ENCODE results near the gene CDK11A. TPM values are rescaled to one million over a fixed set of nuclear protein-coding genes. Genes with fewer than 3 reads are reported as not detected.

Gene CDK11A
- total RNA-seq, 1 donor from 2014 or later = 51.7 TPM

DNA sequence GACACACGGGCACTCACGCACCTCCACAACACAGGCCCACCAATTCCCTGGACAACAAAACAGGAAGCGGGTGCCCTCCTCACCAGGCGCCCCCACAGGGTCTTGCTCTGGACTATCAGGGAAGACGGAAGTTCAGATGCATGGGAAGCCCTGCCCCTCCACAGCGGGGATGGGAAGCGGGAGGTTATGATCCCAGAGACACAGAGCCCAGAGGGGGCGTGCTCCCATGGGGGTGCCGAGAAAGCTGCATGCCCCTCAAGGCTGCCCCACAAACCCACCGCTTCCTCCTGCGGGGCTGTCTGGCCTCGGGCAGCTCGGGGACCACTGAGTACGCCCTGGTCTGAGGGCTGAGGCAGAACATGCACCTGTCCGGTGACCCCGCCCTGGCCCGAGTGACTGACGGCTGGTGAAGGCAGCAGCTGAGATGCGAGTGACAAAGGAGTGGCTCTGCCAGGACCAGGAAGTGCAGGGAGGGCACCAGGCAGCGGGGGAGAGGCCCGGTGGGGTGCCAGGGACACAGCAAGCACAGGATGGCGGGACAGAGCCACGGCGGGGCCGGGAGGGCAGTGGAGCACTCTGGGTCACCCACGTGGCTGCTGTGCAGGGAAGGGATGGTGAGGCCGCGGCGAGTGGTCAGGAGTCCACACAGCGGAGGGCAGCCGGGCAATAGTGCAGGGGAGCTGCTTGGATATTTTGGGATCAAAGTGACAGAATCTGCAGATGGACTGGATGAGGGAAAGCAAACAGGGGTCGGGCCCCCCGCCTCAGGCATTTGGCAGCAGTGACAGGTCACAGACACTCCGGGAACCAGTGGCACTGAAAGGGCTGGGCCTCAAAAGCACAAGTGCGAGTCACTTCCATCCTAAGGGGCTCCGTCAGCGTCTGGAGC is 35.5 kb upstream of the CDK11A start:
- Histone ChIP-seq H3K36me3 (peaks cover 79% of the 10 kb centered on the region), H3K4me3 (no peak overlapping the region), H3K4me1 (peaks cover 30% of the 10 kb centered on the region), H3K27ac (peak overlapping the region; percentile 76), H3K9me3 (no peaks in the 10 kb centered on the region), H3K27me3 (no peaks in the 10 kb centered on the region)
- no peak for ATAC-seq
- intact Hi-C loops (cut with DNase I) = loop anchor here (10.0 kb wide), 1 partner anchor 135 kb away; the partner anchor contains the start of gene GNB1
- DNase-seq = peak; percentile 66
- TF ChIP-seq, protein P1, sequence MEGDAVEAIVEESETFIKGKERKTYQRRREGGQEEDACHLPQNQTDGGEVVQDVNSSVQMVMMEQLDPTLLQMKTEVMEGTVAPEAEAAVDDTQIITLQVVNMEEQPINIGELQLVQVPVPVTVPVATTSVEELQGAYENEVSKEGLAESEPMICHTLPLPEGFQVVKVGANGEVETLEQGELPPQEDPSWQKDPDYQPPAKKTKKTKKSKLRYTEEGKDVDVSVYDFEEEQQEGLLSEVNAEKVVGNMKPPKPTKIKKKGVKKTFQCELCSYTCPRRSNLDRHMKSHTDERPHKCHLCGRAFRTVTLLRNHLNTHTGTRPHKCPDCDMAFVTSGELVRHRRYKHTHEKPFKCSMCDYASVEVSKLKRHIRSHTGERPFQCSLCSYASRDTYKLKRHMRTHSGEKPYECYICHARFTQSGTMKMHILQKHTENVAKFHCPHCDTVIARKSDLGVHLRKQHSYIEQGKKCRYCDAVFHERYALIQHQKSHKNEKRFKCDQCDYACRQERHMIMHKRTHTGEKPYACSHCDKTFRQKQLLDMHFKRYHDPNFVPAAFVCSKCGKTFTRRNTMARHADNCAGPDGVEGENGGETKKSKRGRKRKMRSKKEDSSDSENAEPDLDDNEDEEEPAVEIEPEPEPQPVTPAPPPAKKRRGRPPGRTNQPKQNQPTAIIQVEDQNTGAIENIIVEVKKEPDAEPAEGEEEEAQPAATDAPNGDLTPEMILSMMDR (IDR thresholded peaks at IDR 0.05) = no peak

DNA sequence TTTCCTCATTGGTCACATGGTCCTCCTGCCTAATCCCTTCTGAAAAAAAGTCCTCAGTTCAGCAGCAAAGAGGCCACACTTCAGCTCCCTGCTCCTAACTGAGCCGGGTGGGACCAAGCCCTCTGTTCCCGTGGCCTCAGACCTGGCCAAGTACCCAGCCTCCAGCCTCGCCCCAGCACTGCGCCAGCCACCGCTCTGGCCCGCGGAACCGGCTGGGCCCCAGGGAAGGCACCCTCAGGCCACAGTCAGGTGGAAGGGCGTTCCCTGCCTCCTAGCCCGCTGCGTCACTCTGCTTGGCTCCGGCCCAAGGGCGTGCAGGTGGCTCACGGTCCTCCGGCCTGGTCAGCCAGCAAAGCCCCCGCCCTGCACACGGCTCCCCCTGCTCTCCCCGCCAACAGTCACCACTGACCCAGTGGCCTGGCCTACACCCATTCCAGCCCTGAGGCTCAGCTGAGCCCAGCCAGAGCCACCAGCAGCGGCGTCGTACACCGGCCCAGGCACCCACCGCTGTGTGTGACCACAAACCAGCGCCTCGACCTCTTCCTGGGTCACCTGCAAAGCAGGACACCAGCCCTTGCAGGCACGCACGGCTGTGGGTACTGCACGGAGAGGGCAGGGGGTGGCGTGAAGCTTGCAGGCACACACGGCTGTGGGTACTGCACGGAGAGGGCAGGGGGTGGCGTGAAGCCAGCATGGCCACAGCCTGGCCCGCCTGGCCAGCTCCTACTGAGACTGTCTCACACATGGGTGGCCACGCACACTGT is 34.7 kb upstream of the CDK11A start:
- peak; percentile 96 for DNase-seq
- peaks cover 22% of the 10 kb centered on the region for H3K4me1 ChIP-seq
- H3K27ac ChIP-seq = peak overlapping the region; percentile 76
- no peak overlapping the region for H3K4me3 ChIP-seq
- intact Hi-C loops (cut with DNase I) = loop anchor here (10.0 kb wide), 1 partner anchor 136 kb away; the partner anchor contains the start of gene GNB1
- TF ChIP-seq, protein P1 (IDR thresholded peaks at IDR 0.05) = no peak
- H3K36me3 ChIP-seq = peaks cover 79% of the 10 kb centered on the region
- peak; percentile 93 for ATAC-seq
- H3K27me3 ChIP-seq = no peaks in the 10 kb centered on the region
- no peaks in the 10 kb centered on the region for H3K9me3 ChIP-seq

- peak; percentile 68 for DNase-seq
- Histone ChIP-seq H3K36me3 (peaks cover 79% of the 10 kb centered on the region), H3K4me3 (no peak overlapping the region), H3K27me3 (no peaks in the 10 kb centered on the region), H3K9me3 (no peaks in the 10 kb centered on the region), H3K27ac (peak overlapping the region; percentile 76), H3K4me1 (peaks cover 19% of the 10 kb centered on the region)
- ATAC-seq = peak; percentile 1
- intact Hi-C loops (cut with DNase I) = loop anchor here (10.0 kb wide), 1 partner anchor 137 kb away; the partner anchor contains the start of gene GNB1
- TF ChIP-seq, protein P1 (IDR thresholded peaks at IDR 0.05) = no peak
Measured at GRCh38 chr1:1758059-1758621, 34.0 kb upstream of the CDK11A start.

DNA sequence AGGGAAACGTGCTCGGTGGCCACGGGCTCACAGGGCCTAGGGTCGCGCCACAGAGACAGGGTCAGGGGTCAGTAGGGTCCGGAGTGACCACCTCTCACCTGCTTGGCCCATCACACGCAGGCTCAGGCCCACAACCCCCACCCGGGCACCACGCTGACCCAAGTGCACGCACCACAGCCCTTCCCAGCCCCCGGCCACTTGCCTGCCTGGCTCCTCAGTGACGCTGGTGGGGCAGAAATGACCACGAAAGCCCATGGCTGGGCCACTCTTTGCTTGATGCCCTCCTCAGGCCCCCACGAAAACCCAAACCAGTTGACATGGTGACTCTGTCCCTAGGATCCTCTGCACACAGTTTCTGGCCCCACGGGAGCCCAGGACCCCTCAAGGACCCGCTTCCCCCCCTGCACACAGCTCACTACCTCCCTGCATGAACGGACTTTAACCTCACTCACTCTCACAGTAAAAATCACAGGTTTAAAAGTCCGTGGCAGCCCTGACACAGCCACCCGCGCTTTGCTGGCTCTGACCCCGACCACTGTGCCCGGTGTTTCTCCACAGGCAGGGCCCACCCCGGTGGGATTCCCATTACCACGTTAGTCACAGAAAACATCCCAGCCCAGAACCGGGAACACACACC is 33.4 kb upstream of the CDK11A start:
- Histone ChIP-seq H3K4me1 (peaks cover 19% of the 10 kb centered on the region), H3K4me3 (no peak overlapping the region), H3K36me3 (peaks cover 78% of the 10 kb centered on the region), H3K27me3 (no peaks in the 10 kb centered on the region), H3K9me3 (no peaks in the 10 kb centered on the region), H3K27ac (peak overlapping the region; percentile 76)
- no peak for ATAC-seq
- no peak for DNase-seq
- intact Hi-C loops (cut with DNase I) = loop anchor here (10.0 kb wide), 1 partner anchor 137 kb away; the partner anchor contains the start of gene GNB1
- TF ChIP-seq, protein P1 (IDR thresholded peaks at IDR 0.05) = no peak

Data from upper lobe of right lung (tissue), 1 donor.